Pons (tissue), 1 donor: Measurements from ENCODE around the gene PLET1.

Experiments
- DNase-seq: peaks from one replicate; pipeline ENCODE4 v3.0.0-alpha.2; 2016; ENCODE audit warnings: low spot score

PLET1 gene

GRCh38 chr11:112281726-112282125, 21.1 kb upstream of the PLET1 start:
- DNase-seq: no peak

DNA sequence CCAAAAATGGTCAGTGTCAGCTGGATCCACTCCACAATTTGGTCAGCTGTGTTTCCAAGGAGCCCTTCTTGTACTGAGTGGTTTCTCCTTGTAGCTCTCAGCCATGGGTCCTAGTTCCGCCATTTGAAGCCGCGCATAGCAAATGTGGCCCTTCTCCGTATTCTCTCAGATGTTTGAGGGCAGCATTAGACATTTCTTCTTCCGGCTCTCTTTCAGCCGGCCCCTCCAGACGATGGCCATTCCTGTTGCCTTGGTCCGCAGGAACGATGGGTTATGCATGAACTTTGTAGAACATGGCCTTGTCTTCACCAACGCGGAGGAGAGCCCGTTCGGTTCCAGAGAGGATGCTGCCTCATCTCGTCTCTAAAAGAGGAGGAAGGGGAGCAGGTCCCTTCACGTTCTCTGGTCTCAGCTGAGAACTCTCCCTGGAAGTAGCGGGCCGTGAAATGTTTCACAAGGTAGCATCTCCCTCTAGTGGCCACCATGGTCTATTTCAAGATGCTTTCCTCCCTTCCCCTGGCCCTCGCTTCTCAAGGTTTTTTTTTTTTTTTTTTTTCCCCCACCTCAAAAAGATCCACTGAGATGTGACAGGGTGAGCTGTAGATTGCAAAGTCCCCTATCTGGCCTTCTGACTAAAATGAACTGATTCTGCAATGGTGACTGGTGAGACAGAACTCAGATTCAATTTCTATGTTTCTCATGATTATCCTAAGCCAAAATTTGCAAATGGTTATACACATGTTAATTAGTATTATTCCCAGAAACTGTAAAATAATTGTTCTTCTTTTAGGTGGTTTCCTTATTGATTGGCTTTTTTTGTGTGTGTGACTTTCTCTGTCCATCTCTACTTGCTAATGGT, 19.8 kb upstream of the PLET1 start:
- DNase-seq: peak; percentile 89

DNA sequence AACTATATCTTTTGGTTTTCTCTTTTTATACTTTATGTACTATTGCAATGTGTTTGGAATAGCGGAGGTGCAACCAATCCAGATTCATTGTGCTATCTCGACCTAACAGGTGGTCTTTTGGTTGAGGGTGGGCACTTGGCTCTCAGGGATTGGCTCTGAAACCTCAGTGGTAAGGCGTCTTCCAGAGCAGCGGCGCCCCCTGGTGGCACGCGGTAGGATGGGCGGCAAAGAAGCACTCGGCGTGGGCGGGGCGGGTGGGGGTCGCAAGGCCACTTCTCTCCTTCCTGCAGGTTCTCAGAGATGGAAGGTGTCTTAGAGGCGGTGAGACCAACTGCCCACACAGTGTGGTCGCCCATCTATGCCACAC, 19.2 kb upstream of the PLET1 start:
- peak; percentile 43 for DNase-seq

- DNase-seq: no peak
Measured at GRCh38 chr11:112278803-112279202, 18.1 kb upstream of the PLET1 start.

GRCh38 chr11:112277941-112278340, 17.3 kb upstream of the PLET1 start:
- no peak for DNase-seq

GRCh38 chr11:112277029-112277428, 16.4 kb upstream of the PLET1 start:
- DNase-seq: no peak

GRCh38 chr11:112274007-112274783, 13.5 kb upstream of the PLET1 start:
- no peak for DNase-seq

DNA sequence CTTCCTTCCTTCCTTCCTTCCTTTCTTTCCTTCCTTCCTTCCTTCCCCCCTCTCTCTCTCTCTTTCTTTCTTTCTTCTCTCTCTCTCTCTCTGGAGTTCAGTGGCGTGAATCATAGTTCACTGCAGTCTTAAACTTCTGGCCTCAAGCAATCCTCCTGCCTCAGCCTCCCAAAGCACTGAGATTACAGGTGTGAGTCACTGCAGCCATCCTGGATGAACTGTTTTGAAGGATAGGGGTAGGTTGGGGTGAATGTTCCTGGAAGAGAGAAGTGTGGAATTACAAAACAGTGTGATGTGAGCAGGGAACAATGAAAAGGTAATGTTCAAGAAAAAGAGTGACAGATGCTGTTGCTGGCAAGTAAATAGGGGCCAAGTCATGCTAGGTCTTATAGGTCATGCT, 12.4 kb upstream of the PLET1 start:
- no peak for DNase-seq

GRCh38 chr11:112271242-112271641, 10.6 kb upstream of the PLET1 start:
- no peak for DNase-seq

- no peak for DNase-seq
Measured at GRCh38 chr11:112270551-112271180, 10.0 kb upstream of the PLET1 start.

GRCh38 chr11:112269139-112269538, 8.5 kb upstream of the PLET1 start:
- DNase-seq: no peak

GRCh38 chr11:112268406-112268805, 7.7 kb upstream of the PLET1 start:
- no peak for DNase-seq

DNA sequence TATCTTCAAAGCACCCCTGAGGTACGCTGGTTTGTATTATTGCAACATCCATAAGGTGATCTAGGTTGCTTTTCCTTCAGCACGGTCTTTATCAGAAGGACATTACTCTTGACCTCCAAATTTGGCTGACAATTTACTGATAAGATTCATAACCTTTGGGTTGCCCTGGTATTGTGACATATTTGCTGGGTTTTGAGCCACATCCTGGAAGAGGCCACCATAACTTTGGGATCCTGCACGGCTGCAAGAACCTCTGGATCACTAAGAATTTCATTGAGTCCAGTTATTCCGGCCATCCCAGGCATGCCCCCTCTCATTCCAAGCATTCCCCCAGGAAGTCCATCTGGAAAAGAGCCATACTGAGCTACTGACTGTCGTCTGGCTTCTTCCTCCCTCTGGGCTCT, 6.5 kb upstream of the PLET1 start:
- no peak for DNase-seq

DNA sequence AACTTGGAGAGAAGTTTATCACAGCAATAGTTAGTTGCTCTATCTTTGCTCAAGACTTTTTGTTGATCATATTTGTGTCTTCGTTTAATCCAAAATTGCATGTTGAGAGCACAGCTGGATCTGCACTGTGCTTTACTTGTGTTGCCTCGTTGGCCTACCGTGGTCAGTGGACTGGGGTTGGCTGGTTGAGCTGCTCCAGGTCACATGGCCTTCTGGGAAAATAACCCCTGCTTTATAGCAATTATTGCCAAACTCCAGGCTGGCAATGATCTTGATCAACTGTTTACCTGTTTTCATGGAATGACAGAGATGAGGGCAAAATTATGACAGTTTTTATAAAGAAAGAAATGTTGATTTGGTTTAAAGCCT, 5.7 kb upstream of the PLET1 start:
- no peak for DNase-seq

- DNase-seq: no peak
Measured at GRCh38 chr11:112265659-112266409, 5.2 kb upstream of the PLET1 start.

DNA sequence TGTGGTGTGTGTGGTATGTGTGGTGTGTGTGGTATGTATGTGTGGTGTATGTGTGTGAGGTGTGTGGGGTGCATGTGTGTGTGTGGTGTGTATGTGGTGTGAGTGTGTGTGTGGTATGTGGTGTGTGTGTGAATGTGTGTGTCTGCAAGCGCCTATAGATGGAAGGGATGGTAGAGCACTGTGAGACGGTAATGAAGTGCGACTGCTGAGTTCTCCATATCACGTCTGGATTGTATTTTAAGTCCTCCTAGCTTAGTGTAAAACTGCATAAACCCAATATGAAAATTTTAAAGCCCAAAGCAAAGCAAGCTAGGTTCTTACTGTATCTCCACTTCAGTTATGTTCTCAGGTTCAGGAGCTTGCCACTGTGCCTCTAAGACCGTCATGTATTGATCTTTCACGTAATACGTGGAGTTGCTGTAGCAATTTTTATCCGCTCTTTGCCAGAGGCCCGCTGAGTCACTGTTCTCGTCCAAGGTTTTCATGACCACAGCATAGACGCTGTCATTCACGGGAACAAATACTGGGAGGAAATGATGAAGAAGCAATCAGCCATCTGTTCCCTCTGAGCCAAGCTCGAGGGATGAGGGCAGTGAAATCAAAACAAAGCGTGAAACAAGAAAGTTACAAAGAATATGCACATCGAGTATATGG, 5.5 kb downstream of the PLET1 start:
- DNase-seq: peak; percentile 15

- DNase-seq: no peak
Measured at GRCh38 chr11:112253605-112254242, 6.9 kb downstream of the PLET1 start.

DNA sequence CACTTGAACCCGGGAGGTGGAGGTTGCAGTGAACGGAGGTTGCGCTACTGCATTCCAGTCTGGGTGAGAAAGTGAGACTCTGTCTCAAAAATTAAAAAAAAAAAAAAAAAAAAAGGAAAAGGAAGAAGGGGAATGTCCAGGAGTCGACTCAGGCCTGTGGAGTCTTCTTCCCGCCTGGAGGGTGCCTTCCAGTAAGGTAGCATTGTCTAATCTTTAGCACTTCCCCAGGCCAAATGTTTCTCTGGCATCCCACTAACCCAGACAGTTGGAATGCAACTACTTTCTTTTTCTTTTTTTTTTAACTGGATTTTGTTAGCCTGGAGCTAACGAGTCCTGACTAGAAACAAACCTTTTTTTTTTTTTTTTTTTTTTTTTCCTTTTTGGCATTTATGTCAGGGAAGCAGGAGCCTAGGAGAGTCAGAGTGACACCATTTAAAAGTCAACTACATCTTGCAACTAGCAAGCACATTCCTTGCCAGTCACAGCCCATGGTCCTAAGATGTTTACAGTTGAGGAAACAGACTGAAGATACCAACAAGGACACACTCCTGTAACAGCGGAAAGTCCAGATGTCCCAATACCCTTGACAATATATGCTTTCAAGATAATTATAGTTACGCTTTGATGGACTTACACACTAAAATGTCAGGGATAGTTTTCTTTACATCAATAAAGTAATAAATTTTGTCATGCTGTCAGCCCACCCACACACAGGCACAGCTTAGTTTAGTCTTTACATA, 10.6 kb downstream of the PLET1 start:
- DNase-seq: no peak

GRCh38 chr11:112248201-112248600, 12.5 kb downstream of the PLET1 start:
- peak; percentile 12 for DNase-seq

- DNase-seq: no peak
Measured at GRCh38 chr11:112247201-112247600, 13.5 kb downstream of the PLET1 start.
